GM19467 (cell line): ENCODE data around the gene G3BP2.
"Not testable (repeated sequence)": the region's sequence is repeated elsewhere in the genome, so short reads cannot be mapped to it uniquely, and the experiment has no call there.

Source experiments
- ATAC-seq: cut with Tn5 transposase; IDR thresholded peaks from one replicate; pipeline ENCODE4 v1.9.1; 2021; ENCODE audit warnings: mild to moderate bottlenecking, moderate library complexity; ENCODE audit not compliant: unreplicated experiment

G3BP2 gene

DNA sequence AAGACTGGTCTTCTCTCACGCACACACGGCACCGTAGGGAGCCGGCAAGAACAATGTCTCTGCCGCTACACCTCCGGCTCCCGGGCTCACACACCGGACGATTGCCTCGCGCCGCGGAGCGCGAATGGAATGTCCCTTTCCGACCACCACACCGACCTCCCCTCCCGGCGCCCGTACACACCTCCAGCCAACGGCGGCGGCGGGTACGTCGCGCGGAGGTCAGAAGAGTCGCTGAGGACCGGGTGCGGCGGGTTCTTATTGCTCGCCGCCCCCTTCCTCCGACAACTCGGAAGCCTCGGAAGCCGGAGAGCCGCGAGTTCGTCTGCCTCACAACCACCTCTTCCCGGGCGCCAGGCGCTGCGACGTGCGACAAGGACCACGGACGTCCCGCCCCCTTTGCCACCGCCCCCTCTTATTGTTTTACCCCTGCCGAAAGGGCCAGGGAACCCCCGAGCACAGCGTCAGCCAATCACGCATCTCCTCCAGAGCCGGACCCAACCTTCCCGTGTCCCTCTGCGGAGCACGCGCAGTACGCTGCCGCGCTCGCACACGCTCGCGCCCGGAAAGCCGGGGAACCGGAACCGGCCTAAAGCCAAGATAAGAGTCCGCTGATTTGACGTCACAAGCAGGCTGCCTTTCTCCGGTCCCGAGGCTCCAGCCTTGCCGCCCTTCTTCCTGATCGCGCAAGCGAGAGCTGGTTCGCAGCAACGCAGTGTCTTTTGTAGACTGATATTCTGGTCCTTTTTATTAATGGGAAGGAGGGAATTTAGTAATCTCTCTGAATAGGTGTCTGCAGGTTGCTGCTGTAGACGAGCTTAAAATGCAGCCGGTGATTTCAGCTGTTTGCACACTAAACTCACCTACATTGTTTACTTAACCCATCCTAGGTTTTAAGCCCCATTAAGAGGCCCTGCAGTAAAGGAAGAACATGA is at the start of gene G3BP2:
Gene G3BP2 (minus strand): TSS at position 385 of the 932 bp plus-strand sequence. CDS start 11,386 bp downstream, outside the sequence.
- ATAC-seq = peak; percentile 91

DNA sequence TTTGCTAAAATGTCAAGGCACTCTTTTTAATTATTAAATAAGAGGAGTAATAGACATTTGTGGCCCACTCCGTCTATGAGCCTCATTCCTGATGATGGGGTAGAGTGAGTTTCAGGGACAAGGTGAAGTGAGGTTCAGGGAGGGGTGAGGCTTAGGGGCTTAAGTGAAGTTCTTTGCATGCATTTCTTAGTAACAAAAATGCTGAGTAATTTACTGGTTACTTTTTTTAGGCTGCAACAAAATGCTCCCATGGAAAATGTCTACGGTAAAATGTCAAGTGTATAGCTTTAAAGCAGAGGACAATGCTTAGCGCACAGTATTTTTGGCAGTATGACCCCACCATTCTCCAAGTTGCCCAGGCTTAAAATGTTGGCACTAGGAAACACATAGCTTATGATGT is 49.2 kb upstream of the G3BP2 start:
- no peak for ATAC-seq

DNA sequence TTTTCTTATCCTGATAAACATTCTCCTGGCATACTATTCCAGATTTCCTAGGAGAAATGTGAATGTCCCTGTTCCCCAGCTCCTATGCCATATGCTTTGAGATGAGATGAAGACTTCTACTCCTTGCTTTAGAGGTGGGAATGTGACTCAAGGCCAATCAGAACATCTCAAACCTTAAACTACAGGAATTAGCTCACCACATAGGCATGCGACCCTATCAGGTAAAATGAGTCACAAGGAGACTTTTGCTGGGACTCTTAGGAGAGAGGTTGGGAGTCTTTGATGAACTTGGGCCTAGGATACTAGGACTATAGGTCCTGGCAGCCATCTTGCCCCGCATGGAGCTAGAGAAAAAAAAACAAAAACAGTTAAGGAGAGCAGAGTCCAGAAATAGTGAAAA is 45.3 kb upstream of the G3BP2 start:
- ATAC-seq = no peak

DNA sequence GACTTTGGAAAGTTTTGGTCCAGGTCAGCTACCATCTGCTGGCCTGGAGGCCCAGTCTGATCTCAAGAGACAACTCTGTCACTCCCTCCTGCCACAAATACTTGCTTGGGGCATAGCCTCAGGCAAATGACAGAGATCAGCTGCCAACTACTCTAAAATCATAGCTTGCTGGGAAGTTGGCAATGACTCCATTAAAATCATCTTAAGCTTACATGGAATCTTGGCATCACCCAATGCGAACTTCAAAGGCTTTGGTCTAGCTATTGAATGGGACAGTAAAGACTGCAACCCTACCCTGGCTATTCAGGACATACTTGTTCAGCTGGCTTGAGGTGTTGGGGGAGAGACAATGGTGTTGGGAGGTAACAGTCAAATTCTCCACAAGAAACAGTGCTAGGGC is 44.2 kb upstream of the G3BP2 start:
- ATAC-seq = no peak

DNA sequence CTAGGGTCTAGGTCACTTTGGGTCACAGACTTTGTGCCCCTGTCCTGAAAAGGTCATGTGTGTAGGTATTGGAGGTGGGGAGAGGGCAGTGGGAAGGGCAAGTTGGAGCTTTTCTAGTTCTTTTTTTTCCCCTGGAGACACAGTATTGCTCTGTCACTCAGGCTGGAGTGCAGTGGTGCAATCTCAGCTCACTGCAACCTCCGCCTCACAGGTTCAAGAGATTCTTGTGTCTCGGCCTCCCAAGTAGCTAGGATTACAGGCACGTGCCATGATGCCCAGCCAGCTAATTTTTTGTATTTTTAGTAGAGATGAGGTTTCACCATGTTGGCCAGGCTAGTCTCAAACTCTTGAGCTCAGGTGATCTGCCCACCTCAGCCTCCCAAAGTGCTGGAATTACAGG is 42.8 kb upstream of the G3BP2 start:
- not testable (repeated sequence) for ATAC-seq

DNA sequence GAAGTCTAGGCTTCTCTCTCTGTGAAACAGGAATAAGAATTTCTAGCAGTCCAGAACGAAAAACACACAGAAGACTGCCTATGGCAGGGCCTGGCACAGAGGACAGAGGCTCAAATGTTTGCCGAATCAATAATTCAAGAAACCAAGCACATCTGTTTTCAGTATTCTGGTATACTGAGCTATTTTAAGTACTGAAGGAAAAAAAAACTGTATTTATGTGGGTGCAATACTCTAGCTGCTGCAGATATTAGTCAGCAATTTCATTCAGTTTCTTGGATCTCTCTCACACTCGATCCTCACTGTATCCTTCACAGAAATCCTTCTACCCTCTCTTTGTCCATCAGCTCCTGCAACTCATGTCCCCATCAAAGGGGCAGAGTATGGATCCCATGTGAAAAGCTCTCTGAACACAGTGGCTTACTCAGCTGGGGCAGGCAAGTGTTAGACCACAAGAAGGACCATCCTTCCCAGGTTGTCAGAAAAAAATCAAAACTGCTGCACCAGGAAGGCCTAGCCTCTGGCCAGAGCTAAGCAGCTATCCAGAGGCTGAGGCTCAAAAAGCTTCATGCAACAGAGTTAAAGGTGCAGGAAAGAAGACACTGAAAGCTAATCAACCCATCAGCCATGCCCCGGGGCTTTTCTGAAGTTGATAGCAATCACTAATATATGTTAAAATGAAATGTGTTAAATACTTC is 42.0 kb upstream of the G3BP2 start:
- ATAC-seq = no peak

DNA sequence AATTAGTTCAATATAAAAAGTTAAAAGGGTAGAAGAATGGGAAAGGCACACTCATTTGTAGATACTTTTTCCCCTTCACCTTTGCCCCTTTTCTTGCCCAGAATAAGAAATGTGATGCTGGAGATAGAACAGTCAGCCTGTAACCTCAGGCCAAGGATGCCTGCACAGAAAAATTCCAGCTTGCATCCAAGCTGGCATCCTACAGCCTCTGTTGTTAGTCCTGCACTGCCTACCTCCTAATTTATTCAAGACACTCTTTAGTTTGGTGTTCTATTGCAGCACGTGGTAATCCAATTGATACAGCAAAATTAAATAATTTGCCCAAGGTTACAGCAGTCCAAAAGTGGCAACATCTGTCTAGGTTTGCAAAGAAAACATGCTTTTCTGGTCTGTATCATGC is 41.5 kb upstream of the G3BP2 start:
- no peak for ATAC-seq

DNA sequence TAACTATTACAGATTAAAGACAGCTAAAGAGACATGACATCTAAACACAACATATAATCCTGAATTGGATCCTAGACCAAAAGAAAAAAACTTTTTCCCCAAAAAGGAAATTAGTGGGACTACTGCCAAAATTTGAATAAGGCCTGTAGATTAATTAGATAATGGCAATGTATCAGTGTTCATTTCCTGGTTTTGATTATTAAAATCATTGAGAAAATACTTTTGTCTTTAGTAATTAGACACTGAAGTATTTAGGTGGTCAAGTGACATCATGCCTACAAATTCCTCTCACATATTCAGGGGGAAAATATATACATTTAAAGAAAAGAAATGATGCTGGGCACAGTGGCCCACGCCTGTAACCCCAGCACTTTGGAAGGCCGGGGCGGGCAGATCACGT is 40.8 kb upstream of the G3BP2 start:
- no peak for ATAC-seq

DNA sequence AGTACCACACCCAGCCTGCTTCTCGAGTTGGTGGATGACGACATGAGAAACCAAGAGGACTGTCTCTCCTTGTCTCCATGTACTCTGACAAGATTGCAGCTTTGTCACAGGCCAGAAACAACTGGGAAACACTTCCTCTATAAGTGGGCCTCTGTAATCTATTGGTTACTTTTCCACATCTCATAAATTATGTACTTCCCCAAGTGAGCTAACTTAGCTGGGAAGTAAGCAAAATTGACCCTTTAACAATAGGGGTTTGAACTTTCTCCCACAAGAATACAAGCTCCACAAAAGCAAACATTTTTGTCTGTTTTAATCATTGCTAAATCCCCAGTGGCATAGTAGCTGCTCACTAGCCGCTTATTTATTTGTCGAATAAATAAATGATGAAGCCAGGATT is 37.0 kb upstream of the G3BP2 start:
- no peak for ATAC-seq

DNA sequence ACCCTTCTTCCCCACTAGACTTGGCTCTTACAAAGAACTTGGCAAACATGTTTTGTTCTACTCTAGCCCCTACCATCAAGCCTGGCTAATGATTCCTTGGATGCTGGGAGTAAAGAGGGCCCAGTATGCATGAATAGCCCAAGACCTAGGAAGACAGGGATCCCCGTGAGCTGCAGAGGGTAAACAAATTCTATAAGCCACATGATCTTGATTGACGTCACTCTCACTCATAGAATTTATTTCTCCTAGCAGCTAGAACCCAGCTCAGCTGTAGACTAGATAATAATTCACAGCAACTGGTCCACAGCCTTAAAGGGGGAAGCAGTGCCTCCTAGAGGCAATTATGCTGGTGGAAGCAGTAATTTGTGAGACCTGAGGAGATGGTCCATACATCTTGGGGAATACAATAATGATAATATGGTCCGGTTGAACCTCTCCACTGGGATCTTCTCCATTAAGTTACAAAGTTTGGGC is 35.0 kb upstream of the G3BP2 start:
- ATAC-seq = no peak

DNA sequence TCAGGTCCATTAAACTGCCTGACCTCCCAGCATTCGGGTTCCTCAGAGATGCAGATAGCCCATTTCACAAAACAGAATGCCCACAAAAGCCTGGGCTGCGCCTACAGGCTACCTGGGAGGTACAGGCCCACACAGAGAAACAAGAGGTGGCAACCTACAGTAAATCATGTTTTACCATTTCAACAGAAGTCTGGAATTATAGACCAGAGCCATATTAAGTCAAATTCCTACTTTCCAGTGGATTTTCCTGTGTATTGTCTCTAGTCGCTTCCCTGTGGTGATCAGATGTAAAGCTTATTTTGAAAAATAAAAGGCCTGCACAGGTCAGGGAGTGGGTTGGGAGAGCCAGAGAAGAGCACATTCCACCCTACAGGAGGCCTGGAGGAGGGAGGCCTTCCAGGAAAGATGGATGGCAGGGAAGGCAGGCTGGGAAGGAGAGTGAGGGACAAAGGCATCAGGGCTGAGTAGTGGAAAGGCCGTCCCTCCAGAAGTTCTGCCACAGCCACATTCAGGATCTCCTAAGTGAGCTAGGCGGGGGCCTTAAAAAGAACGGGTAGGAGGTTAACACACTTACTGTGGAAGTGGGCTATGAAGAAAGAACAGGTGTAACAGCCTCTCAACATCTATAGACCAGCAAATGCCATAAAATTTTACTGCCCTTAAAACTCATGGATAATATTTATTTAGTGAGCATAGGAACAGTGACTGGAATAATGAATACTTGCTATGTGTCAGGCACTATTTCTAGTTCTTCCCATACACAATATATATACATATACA is 32.2 kb upstream of the G3BP2 start:
- ATAC-seq = no peak

DNA sequence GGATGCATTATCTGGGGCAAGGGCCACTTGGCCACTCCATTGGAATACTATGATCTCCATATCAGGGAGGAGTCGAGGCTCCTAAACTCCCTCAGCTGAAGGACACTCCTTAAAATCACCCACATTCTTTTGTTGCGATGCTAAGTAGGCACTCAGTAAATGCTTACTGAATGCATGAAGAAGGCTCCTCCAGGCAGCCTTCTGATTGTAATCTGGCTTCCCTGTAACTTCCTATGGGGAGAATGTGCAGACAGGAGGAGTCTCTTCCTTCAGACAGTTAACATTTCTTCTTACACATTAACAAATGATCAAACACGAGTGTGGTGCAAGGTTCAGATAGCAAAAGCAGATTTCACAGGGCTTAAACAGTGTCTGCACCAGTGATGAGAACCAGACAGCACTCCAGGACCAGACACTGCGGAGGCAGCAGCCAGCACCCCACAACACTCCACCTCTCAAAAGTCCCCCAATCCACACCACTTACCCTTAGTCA is 29.8 kb upstream of the G3BP2 start:
- no peak for ATAC-seq

DNA sequence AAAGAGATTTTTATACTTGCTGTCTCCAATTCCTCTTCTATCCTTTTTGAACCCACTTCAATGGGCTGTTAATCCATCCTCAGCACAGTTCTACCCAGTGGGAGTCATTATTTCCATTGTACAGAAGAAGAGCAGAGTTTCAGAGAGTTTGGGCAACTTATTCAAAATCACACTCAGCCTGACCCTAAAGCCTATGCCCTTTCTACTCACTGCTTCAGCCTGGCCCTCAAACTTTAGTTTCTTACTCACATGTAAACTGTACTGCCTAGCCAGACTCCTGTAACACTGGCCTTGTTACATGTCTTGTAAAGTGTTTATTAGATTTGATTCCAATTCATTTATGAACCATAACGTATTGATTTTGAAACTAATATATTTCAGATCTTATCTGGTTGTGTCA is 26.1 kb upstream of the G3BP2 start:
- ATAC-seq = no peak

DNA sequence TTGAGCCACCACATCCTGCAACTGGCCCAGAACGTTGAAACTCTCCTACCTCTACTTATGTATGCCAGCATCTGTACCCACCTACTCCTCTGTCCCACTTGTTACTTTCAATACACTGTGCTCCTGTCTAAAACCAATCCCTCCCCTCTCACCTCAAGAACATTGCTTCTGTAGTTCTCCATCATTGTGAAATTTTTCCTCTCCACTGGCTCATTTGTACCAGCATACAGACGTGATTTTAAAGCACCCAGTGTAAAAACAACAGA is 25.7 kb upstream of the G3BP2 start:
- ATAC-seq = peak; percentile 32

DNA sequence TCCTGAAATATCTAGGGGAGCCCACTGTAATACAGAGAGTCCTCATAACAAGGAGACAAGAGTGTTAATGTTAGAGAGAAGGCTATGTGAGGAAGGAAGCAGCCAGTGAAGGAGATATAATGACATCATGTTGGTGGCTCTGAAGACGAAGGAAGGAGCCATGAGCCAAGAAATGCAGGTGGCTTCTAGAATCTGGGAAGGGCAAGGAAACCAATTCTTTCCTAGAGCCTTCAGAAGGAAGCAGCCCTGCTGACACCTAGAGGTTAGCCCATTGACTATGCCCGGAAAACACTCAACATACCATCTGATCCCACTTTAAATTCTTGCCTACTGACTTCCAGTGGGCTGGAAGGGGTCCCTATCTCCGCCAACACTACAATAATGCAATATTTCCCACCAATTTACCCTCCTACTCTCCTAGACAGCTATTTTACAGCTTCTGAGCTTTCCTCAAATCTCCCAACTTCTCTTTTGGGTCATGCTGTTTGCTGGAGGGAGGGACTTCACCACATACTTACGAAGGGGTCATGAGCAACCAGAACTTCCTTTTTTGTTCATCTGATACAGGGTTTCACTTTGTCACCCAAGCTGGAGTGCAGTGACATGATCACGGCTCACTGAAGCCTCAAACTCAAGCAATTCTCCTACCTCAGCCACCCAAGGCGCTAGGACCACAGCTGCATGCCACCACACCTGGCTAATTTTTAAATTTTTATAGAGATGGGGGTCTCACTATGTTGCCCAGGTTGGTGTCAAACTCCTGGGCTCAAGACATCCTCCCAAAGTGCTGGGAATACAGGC is 25.2 kb upstream of the G3BP2 start:
- ATAC-seq = peak; percentile 93

DNA sequence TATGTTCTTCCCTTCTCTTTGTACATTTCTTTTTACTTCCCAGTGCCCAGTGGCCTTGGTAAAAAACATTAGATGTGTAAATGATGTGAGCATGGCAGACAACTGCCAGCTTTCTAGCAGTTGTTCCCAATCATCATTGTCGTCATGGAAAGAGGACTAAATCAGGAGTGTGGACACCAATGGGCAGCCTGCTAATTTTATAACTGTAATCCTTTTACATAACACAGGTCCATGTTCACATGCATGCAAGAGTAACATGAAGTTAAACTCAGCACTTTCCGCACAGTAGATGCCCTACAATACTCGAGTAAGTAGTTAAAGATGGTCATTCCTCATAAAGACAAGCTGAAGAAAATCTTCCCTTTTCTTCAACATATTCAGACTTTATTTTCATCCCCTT is 23.4 kb upstream of the G3BP2 start:
- no peak for ATAC-seq

DNA sequence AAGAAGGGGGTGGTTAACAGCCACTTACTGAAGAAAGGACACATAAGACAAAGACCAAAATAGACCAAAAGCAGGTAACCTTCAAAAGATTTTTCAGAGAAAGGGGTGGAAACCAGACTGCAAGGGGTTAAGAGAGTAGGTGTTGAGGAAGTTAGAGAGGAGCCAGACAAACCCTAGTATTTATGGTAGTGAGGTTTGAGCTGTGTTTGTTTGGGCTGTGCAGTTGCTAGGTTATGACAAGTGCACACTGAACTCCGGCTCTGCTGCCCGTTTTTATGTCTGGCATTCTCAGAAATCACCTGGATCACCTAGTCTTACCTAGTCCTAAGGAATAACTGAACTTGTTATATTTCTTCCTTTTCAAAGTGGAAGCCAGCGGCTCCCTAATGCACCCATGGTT is 22.9 kb upstream of the G3BP2 start:
- no peak for ATAC-seq

DNA sequence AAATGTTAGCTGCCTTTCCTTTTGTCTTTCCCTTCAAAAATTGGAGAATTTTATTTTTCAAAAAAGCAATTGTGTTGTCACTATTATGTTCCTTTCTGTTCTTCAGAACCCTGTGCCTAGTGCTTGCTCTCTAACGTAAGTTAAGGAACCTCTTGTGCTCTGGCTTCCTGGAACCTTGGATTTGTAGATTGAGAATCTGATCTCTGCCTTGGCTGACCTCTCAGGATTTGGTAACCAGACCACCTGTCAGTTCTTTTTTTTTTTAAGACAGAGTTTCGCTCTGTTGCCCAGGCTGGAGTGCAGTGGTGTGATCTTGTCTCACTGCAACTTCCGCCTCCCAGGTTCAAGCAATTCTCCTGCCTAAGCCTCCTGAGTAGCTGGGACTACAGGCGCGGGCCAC is 18.9 kb upstream of the G3BP2 start:
- not testable (repeated sequence) for ATAC-seq

DNA sequence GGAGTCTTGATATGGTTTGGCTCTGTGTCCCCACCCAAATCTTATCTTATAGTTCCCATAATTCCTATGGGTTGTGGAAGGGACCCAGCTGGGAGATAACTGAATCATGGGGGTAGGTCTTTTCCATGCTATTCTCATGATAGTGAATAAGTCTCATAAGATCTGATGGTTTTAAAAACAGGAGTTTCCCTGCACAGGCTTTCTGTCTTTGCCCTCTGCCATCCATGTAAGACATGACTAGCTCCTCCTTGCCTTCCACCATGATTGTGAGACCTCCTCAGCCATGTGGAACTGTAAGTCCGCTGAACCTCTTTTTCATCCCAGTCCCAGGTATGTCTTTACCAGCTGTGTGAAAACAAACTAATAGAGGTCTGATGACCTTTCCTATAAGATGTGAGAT is 13.9 kb upstream of the G3BP2 start:
- not testable (repeated sequence) for ATAC-seq

DNA sequence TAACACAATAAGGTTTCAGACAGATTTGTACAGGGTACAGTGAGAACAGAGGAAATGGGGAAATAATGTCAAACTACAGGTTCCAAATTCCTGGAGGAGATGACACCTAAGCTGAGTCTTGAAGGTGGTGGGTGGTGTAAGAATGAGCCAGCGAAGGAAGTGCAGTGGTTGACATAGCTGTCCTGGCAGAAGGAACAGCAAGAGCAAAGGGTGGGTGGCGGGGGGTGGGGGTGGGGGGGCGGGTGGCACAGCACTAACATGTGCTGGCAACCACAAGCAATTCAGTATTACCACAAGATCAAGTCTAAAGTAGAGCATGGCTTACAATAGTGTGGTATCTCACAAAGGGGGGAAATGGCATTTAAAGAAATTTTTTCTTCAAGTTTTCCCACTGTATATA is 13.1 kb upstream of the G3BP2 start:
- ATAC-seq = no peak
